ENCODE measurements around the gene CEBPB. TPM values are rescaled to one million over a fixed set of nuclear protein-coding genes. Genes with fewer than 3 reads are reported as not detected.

CEBPB gene
- total RNA-seq (2022): 221 and 226 TPM in 2 replicates
- Bru-seq, nascent RNA: percentile 98 among the genes with signal in this experiment
- BruChase-seq, experiment 1, labeled RNA remaining after a 6-hour chase: percentile 93 among the genes with signal in this experiment
- percentile 99 among the genes with signal in this experiment for BruChase-seq, experiment 2, labeled RNA remaining after a 2-hour chase
- long read RNA-seq, transcript CEBPB-201 (1 exons, 1,956 nt): major isoform, 801 of 821 reads
- long read RNA-seq, partial matches to known transcripts: 0 of 821 reads
- long read RNA-seq, other reads (novel, unspliced or antisense): 20 of 821 reads

- H3K4me1 Mint-ChIP-seq (ENCODE audit: insufficient read depth, unreplicated experiment): peaks cover 41% of the 10 kb centered on the region
- POLR2A ChIA-PET: interaction anchor here (0.6 to 4.6 kb wide), 32 partner anchors 10 to 813 kb away, joined by 3 to 79 read pairs (median 4); no protein-coding TSS in a partner anchor
- intact Hi-C loops (cut with micrococcal nuclease): loop anchor here (1.0 kb wide), 4 partner anchors 94 to 274 kb away; no protein-coding TSS in a partner anchor
- CTCF ChIA-PET: interaction anchor here (0.5 to 12.7 kb wide), 15 partner anchors 24 to 701 kb away, joined by 3 to 295 read pairs (median 3); no protein-coding TSS in a partner anchor
- no peaks in the 10 kb centered on the region for H3K9me3 Mint-ChIP-seq (ENCODE audit: unreplicated experiment)
- H3K27me3 Mint-ChIP-seq (ENCODE audit: insufficient read depth, unreplicated experiment): no peaks in the 10 kb centered on the region
- DNase-seq (ENCODE audit: unreplicated experiment): peak; percentile 89
- peak within 1 kb of the TSS; percentile 90 for H3K4me3 Mint-ChIP-seq (ENCODE audit: unreplicated experiment)
- peaks cover 40% of the 10 kb centered on the region for H3K36me3 Mint-ChIP-seq (ENCODE audit: insufficient read depth, unreplicated experiment)
- peak within 1 kb of the TSS; percentile 90 for H3K27ac Mint-ChIP-seq (ENCODE audit: low read depth, unreplicated experiment)
- no TSS peak for BruUV-seq (replicated peaks)
- peak; percentile 69 for TF ChIP-seq CTCF (IDR thresholded peaks at IDR 0.05; ENCODE audit: unreplicated experiment)
These were observed at the start of gene CEBPB for GRCh38 chr20:50190251-50191064. Gene CEBPB, plus strand, starts transcription at chr20:50190830. Its CDS starts 204 bp downstream, at chr20:50191034.

- peak overlapping the region; percentile 93 for H3K27ac Mint-ChIP-seq (ENCODE audit: low read depth, unreplicated experiment)
- POLR2A ChIA-PET: interaction anchor here (0.7 to 19.2 kb wide), 8 partner anchors 12 to 48 kb away, joined by 4 to 386 read pairs (median 10); partner anchors contain the start of genes PEDS1 and UBE2V1
- H3K36me3 Mint-ChIP-seq (ENCODE audit: insufficient read depth, unreplicated experiment): peaks cover 50% of the 10 kb centered on the region
- CTCF ChIA-PET: interaction anchor here (0.5 to 9.5 kb wide), 8 partner anchors 9 to 441 kb away, joined by 3 to 129 read pairs (median 4); partner anchors contain the start of gene PEDS1
- no TSS peak for BruUV-seq (replicated peaks)
- H3K4me1 Mint-ChIP-seq (ENCODE audit: insufficient read depth, unreplicated experiment): peaks cover 49% of the 10 kb centered on the region
- DNase-seq (ENCODE audit: unreplicated experiment): peak; percentile 47
- no peaks in the 10 kb centered on the region for H3K27me3 Mint-ChIP-seq (ENCODE audit: insufficient read depth, unreplicated experiment)
- intact Hi-C loops (cut with micrococcal nuclease): no loop called here
- H3K9me3 Mint-ChIP-seq (ENCODE audit: unreplicated experiment): no peaks in the 10 kb centered on the region
- no peak overlapping the region for H3K4me3 Mint-ChIP-seq (ENCODE audit: unreplicated experiment)
- no peak for TF ChIP-seq CTCF (IDR thresholded peaks at IDR 0.05; ENCODE audit: unreplicated experiment)
These were observed 49.5 kb upstream of the CEBPB start for GRCh38 chr20:50141018-50141675.

- Mint-ChIP-seq H3K4me1 (ENCODE audit: insufficient read depth, unreplicated experiment) (peaks cover 58% of the 10 kb centered on the region), H3K4me3 (ENCODE audit: unreplicated experiment) (peak overlapping the region; percentile 49), H3K27ac (ENCODE audit: low read depth, unreplicated experiment) (peak overlapping the region; percentile 93), H3K9me3 (ENCODE audit: unreplicated experiment) (no peaks in the 10 kb centered on the region), H3K36me3 (ENCODE audit: insufficient read depth, unreplicated experiment) (peaks cover 42% of the 10 kb centered on the region), H3K27me3 (ENCODE audit: insufficient read depth, unreplicated experiment) (no peaks in the 10 kb centered on the region)
- no TSS peak for BruUV-seq (replicated peaks)
- POLR2A ChIA-PET: interaction anchor here (0.7 to 19.2 kb wide), 7 partner anchors 8 to 29 kb away, joined by 4 to 386 read pairs (median 12); partner anchors contain the start of genes PEDS1 and UBE2V1
- CTCF ChIA-PET: interaction anchor here (0.5 to 9.5 kb wide), 5 partner anchors 11 to 431 kb away, joined by 3 to 129 read pairs (median 4); partner anchors contain the start of gene PEDS1
- TF ChIP-seq CTCF (IDR thresholded peaks at IDR 0.05; ENCODE audit: unreplicated experiment): no peak
- no peak for DNase-seq (ENCODE audit: unreplicated experiment)
- intact Hi-C loops (cut with micrococcal nuclease): no loop called here
These were observed 48.6 kb upstream of the CEBPB start for GRCh38 chr20:50141811-50142561.
